ENCODE data around the gene CHRD.

Gene CHRD

DNA sequence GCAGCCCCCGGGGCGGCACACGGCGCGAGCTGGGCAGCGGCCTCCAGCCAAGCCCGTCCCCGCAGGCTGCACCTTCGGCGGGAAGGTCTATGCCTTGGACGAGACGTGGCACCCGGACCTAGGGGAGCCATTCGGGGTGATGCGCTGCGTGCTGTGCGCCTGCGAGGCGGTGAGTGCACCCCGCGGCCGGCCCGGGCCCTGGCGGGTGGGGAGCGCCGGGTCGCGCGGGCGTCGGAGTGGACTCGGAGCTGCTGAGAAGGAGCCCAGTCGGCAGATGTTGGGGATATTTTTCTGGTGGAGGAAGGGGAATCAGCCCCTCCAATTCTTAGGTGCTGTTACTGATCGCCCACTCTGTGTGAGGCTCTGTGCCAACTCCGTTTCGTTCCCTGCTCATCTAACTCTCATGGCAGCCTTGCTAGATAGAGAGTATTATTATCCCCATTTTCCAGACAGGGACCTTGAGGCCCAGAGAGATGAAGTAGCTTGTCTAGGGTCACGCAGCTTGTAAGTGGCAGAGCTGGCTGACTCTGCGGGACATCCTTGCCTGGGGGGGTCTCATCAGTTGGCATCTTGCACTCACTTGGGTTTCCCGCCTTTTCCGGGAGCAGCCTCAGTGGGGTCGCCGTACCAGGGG lies 890 bp downstream of the CHRD start:
- peaks cover 8% of the 10 kb centered on the region for H3K4me1 Mint-ChIP-seq (ENCODE audit: low read depth)
- H3K27ac Mint-ChIP-seq, result no peak overlapping the region
- peaks cover 54% of the 10 kb centered on the region for H3K27me3 Mint-ChIP-seq
- no peaks in the 10 kb centered on the region for H3K36me3 Mint-ChIP-seq (ENCODE audit: low read depth)
- H3K9me3 Mint-ChIP-seq, result no peaks in the 10 kb centered on the region
- peak overlapping the region; percentile 67 for H3K4me3 Mint-ChIP-seq

DNA sequence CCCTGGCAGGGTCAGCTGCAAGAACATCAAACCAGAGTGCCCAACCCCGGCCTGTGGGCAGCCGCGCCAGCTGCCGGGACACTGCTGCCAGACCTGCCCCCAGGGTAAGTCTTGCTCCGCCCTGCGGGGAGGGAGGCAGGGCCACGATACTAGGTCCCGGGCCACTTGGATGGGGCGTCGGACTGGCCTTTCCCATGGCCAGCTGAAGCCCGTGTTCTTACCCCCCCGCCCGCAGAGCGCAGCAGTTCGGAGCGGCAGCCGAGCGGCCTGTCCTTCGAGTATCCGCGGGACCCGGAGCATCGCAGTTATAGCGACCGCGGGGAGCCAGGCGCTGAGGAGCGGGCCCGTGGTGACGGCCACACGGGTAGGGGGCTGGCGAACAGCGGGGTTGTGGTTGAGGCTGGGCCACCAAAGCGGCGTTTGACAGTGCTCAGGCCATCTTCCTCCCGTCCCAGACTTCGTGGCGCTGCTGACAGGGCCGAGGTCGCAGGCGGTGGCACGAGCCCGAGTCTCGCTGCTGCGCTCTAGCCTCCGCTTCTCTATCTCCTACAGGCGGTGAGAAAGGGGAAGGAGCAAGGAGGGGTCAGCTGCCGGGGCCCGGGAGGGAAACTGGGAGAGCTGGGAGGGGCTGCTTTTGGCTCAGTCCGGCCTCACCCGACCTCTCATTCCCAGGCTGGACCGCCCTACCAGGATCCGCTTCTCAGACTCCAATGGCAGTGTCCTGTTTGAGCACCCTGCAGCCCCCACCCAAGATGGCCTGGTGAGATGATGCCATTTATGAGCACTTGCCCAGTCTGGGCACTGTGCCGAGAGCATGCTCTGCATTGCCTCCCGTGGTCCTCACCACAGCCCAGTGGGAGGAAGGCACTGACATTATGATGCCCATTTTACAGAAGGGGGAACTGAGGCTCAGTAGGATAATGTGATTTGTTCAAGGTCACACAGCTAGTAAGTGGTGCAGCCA lies 1.7 kb downstream of the CHRD start:
- H3K4me1 Mint-ChIP-seq (ENCODE audit: low read depth), result peaks cover 8% of the 10 kb centered on the region
- H3K27me3 Mint-ChIP-seq, result peaks cover 58% of the 10 kb centered on the region
- no peaks in the 10 kb centered on the region for H3K9me3 Mint-ChIP-seq
- H3K36me3 Mint-ChIP-seq (ENCODE audit: low read depth), result no peaks in the 10 kb centered on the region
- H3K27ac Mint-ChIP-seq, result no peak overlapping the region
- no peak overlapping the region for H3K4me3 Mint-ChIP-seq

DNA sequence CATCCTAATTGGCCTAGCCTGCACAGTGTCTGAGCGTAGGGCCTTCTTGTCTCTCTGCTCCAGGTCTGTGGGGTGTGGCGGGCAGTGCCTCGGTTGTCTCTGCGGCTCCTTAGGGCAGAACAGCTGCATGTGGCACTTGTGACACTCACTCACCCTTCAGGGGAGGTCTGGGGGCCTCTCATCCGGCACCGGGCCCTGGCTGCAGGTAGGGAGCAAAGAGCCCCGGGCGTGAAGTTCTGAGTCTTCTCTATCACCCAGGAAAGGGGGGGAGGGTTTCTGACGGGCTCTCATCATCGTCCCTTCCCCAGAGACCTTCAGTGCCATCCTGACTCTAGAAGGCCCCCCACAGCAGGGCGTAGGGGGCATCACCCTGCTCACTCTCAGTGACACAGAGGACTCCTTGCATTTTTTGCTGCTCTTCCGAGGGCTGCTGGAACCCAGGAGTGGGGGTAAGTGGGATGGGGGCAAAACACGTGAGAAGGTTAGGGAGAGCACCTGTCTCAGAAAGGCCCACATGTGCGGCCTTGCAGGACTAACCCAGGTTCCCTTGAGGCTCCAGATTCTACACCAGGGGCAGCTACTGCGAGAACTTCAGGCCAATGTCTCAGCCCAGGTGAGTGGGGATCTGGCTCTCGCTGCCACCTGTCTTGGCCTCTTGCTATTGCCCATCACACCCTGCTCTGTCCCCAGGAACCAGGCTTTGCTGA lies 2.6 kb downstream of the CHRD start:
- no peak overlapping the region for H3K27ac Mint-ChIP-seq
- H3K4me3 Mint-ChIP-seq, result no peak overlapping the region
- peaks cover 8% of the 10 kb centered on the region for H3K4me1 Mint-ChIP-seq (ENCODE audit: low read depth)
- H3K36me3 Mint-ChIP-seq (ENCODE audit: low read depth), result no peaks in the 10 kb centered on the region
- peaks cover 56% of the 10 kb centered on the region for H3K27me3 Mint-ChIP-seq
- no peaks in the 10 kb centered on the region for H3K9me3 Mint-ChIP-seq

- H3K9me3 Mint-ChIP-seq, result no peaks in the 10 kb centered on the region
- H3K4me1 Mint-ChIP-seq (ENCODE audit: low read depth), result peaks cover 8% of the 10 kb centered on the region
- H3K27me3 Mint-ChIP-seq, result peaks cover 52% of the 10 kb centered on the region
- H3K27ac Mint-ChIP-seq, result no peak overlapping the region
- H3K36me3 Mint-ChIP-seq (ENCODE audit: low read depth), result no peaks in the 10 kb centered on the region
- no peak overlapping the region for H3K4me3 Mint-ChIP-seq
Observed at GRCh38 chr3:184383033-184383740, 3.3 kb downstream of the CHRD start.

DNA sequence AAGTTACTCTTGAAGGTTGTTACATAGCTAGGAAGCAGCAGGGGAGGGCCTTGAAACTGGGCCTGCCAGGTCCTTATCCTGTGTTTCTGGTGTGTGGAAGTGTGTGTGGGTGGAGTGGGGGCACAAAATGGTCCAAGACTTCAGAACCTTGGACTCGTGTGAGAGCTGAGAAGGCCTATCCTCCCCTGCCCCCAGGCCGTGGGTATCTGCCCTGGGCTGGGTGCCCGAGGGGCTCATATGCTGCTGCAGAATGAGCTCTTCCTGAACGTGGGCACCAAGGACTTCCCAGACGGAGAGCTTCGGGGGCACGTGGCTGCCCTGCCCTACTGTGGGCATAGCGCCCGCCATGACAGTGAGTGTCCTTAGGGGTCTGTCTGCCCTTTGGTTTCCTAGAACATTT lies 4.5 kb downstream of the CHRD start:
- Mint-ChIP-seq H3K27me3 (peaks cover 42% of the 10 kb centered on the region), H3K27ac (no peak overlapping the region)

GRCh38 chr3:184384856-184385422 lies 5.1 kb downstream of the CHRD start:
- Mint-ChIP-seq H3K4me3 (no peak overlapping the region), H3K4me1 (ENCODE audit: low read depth) (peaks cover 4% of the 10 kb centered on the region), H3K27ac (no peak overlapping the region), H3K36me3 (ENCODE audit: low read depth) (no peaks in the 10 kb centered on the region), H3K9me3 (no peaks in the 10 kb centered on the region), H3K27me3 (peaks cover 44% of the 10 kb centered on the region)

More for the DNA sequence above, 4.5 kb downstream of the CHRD start:
- H3K36me3 Mint-ChIP-seq (ENCODE audit: low read depth), result no peaks in the 10 kb centered on the region
- H3K4me3 Mint-ChIP-seq, result no peak overlapping the region
- H3K9me3 Mint-ChIP-seq, result no peaks in the 10 kb centered on the region
- peaks cover 5% of the 10 kb centered on the region for H3K4me1 Mint-ChIP-seq (ENCODE audit: low read depth)

DNA sequence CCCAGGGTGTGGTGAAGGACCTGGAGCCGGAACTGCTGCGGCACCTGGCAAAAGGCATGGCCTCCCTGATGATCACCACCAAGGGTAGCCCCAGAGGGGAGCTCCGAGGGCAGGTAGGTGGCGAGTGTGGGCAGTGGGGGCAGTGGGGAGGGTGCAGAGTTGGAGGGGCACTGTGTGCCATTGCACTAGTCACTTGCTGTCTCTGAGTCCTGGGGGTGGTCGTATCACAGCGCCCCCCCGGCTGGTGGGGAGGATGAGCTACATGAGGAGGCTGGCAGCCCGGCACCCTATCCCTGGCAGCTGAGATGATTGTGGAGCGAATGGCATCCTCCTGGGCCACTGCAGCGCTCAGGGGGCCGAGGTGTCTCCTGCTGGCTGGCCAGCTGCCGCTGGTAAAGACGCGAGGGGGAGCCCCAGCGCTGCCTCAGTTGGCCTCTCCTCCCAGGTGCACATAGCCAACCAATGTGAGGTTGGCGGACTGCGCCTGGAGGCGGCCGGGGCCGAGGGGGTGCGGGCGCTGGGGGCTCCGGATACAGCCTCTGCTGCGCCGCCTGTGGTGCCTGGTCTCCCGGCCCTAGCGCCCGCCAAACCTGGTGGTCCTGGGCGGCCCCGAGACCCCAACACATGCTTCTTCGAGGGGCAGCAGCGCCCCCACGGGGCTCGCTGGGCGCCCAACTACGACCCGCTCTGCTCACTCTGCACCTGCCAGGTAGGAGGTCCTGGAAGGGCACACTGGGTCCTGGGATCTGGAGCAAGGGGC lies 6.4 kb downstream of the CHRD start:
- H3K4me3 Mint-ChIP-seq, result no peak overlapping the region
- no peak overlapping the region for H3K27ac Mint-ChIP-seq
- H3K4me1 Mint-ChIP-seq (ENCODE audit: low read depth), result no peaks in the 10 kb centered on the region
- peaks cover 47% of the 10 kb centered on the region for H3K27me3 Mint-ChIP-seq
- no peaks in the 10 kb centered on the region for H3K36me3 Mint-ChIP-seq (ENCODE audit: low read depth)
- H3K9me3 Mint-ChIP-seq, result no peaks in the 10 kb centered on the region

DNA sequence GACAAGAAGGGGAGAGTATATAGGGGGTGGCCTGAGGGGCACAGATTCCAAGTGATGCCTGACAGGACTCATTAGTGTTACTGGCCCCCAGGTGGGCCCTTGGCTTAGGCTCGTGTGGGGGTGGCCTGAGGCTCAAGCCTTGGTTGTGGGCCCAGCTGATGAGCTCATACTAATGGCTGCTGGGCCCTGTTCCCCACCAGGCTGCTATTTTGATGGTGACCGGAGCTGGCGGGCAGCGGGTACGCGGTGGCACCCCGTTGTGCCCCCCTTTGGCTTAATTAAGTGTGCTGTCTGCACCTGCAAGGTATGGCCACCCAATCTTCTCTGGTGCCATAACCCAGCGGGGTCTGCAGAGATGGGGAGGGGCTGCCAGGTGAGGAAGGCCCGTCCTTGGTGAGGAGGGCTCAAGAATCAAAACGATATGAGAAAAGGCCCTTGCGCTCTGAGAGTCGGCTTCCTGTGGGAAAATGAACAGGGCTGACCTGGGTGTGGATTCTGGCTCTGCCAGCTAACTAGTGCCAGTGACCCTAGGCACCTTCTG lies 7.4 kb downstream of the CHRD start:
- Mint-ChIP-seq H3K27me3 (peaks cover 41% of the 10 kb centered on the region), H3K36me3 (ENCODE audit: low read depth) (no peaks in the 10 kb centered on the region), H3K4me3 (no peak overlapping the region), H3K4me1 (ENCODE audit: low read depth) (no peaks in the 10 kb centered on the region), H3K27ac (no peak overlapping the region), H3K9me3 (no peaks in the 10 kb centered on the region)

DNA sequence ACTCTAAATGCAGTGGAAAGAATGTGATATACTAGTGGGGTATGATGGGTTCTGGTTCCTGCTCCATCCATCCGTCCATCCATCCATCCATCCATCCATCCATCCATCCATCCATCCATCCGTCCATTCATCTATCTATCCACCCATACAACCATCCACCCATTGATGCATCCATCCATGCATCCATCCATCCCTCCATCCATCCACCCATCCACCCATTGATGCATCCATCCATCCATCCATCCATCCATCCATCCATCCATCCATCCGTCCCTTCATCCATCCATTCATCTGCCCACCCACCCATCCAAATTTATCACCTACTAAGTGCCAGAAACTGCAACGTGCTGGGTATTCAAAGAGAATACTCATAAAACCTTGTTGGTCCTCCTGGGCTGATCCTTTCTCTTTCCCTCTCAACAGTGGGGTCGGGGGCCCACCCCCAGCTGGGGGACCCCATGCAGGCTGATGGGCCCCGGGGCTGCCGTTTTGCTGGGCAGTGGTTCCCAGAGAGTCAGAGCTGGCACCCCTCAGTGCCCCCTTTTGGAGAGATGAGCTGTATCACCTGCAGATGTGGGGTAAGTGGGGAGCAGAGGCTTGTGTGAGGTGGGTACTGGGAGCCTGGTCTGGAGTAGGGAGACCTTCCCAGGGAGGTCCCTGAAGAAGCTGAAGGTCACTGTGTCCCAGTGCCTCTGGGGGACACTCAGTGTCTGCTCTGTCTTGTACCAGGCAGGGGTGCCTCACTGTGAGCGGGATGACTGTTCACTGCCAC lies 8.5 kb downstream of the CHRD start:
- Mint-ChIP-seq H3K27me3 (peaks cover 32% of the 10 kb centered on the region), H3K4me3 (no peak overlapping the region), H3K4me1 (ENCODE audit: low read depth) (no peaks in the 10 kb centered on the region), H3K27ac (peak overlapping the region; percentile 40), H3K9me3 (no peaks in the 10 kb centered on the region), H3K36me3 (ENCODE audit: low read depth) (no peaks in the 10 kb centered on the region)

- no peak overlapping the region for H3K27ac Mint-ChIP-seq
- H3K27me3 Mint-ChIP-seq, result peaks cover 29% of the 10 kb centered on the region
- no peaks in the 10 kb centered on the region for H3K4me1 Mint-ChIP-seq (ENCODE audit: low read depth)
- H3K36me3 Mint-ChIP-seq (ENCODE audit: low read depth), result no peaks in the 10 kb centered on the region
- H3K4me3 Mint-ChIP-seq, result no peak overlapping the region
- H3K9me3 Mint-ChIP-seq, result no peaks in the 10 kb centered on the region
Observed at GRCh38 chr3:184388936-184389230, 9.0 kb downstream of the CHRD start.

- Mint-ChIP-seq H3K4me3 (no peak overlapping the region), H3K27ac (no peak overlapping the region), H3K36me3 (ENCODE audit: low read depth) (no peaks in the 10 kb centered on the region), H3K4me1 (ENCODE audit: low read depth) (no peaks in the 10 kb centered on the region), H3K9me3 (no peaks in the 10 kb centered on the region), H3K27me3 (peaks cover 25% of the 10 kb centered on the region)
Observed at GRCh38 chr3:184389384-184389783, 9.5 kb downstream of the CHRD start.

- Mint-ChIP-seq H3K27me3 (peaks cover 25% of the 10 kb centered on the region), H3K4me1 (ENCODE audit: low read depth) (no peaks in the 10 kb centered on the region), H3K9me3 (no peaks in the 10 kb centered on the region), H3K27ac (no peak overlapping the region), H3K36me3 (ENCODE audit: low read depth) (no peaks in the 10 kb centered on the region), H3K4me3 (no peak overlapping the region)
Observed at GRCh38 chr3:184389935-184390528, 10.2 kb downstream of the CHRD start.

GRCh38 chr3:184391266-184391665 lies 11.4 kb downstream of the CHRD start:
- Mint-ChIP-seq H3K4me1 (ENCODE audit: low read depth) (no peaks in the 10 kb centered on the region), H3K27me3 (peaks cover 21% of the 10 kb centered on the region), H3K4me3 (no peak overlapping the region), H3K9me3 (no peaks in the 10 kb centered on the region), H3K27ac (no peak overlapping the region), H3K36me3 (ENCODE audit: low read depth) (no peaks in the 10 kb centered on the region)

All from stimulated activated naive CD8-positive, alpha-beta T cell treated with anti-CD3 and anti-CD28 coated beads, Interleukin-15, Interleukin-2, amounts not matched to agents 100 ng/mL and 50 ng/mL, for 24 hours (primary cell).